PC-9 (cell line): ENCODE data around the gene CSNK2A2. TPM values are rescaled to one million over a fixed set of nuclear protein-coding genes. Genes with fewer than 3 reads are reported as not detected.

ENCODE experiments used
- BruUV-seq: library from RNA; stranded (reverse); fragments of 400-500 nt; replicated peaks from 2 replicates; lab custom pipeline; 2021; lab: Mats Ljungman, UMichigan
- CTCF ChIA-PET: fragments of 300-600 bp; sonication (Branson Sonifier 250); formaldehyde crosslinking; loops from one replicate; lab custom pipeline; 2022; ENCODE audit warnings: antibody characterized with exemption; lab: Charles Lee
- POLR2A ChIA-PET: fragments of 300-600 bp; sonication (Branson Sonifier 250); formaldehyde crosslinking; loops from one replicate; lab custom pipeline; 2022; ENCODE audit warnings: antibody characterized with exemption; ENCODE audit not compliant: unreplicated experiment; lab: Charles Lee
- DNase-seq, 2 experiments: peaks; one replicate each; pipeline versions ENCODE4 v3.0.0 to v3.0.0-alpha.2; 2015 to 2022; ENCODE audit warnings: mixed read lengths in 1 of 2
- H2AFZ ChIP-seq: fragments of 200-600 bp; sonication (generic); 2 replicates; pipeline ENCODE4 v1.8.1; 2017; ENCODE audit warnings: antibody characterized with exemption
- H3F3A ChIP-seq: fragments of 200-600 bp; sonication (generic); 2 replicates; pipeline ENCODE4 v1.8.1; 2017; ENCODE audit warnings: antibody characterized with exemption, mild to moderate bottlenecking, low read depth; ENCODE audit not compliant: insufficient read depth
- H3K27ac ChIP-seq: fragments of 200-600 bp; sonication (generic); 2 replicates; pipeline ENCODE4 v1.6.1; 2016; ENCODE audit warnings: mixed run types
- H3K27me3 ChIP-seq: fragments of 200-600 bp; sonication (generic); 2 replicates; pipeline ENCODE4 v1.6.1; 2016; ENCODE audit warnings: low read depth, mixed run types; ENCODE audit not compliant: insufficient read depth
- H3K36me3 ChIP-seq: fragments of 200-600 bp; sonication (generic); 2 replicates; pipeline ENCODE4 v1.6.1; 2016; ENCODE audit warnings: low read depth, mixed run types
- H3K4me1 ChIP-seq: fragments of 200-600 bp; sonication (generic); replicated peaks from 2 replicates; pipeline ENCODE4 v1.6.1; 2016; ENCODE audit warnings: mixed run types; ENCODE audit not compliant: insufficient read depth
- H3K4me2 ChIP-seq: fragments of 200-600 bp; sonication (generic); 2 replicates; pipeline ENCODE4 v1.6.1; 2017; ENCODE audit warnings: mixed run types
- H3K4me3 ChIP-seq: fragments of 200-600 bp; sonication (generic); 2 replicates; pipeline ENCODE4 v1.6.1; 2016; ENCODE audit warnings: mixed run types
- H3K79me2 ChIP-seq: fragments of 200-600 bp; sonication (generic); 2 replicates; pipeline ENCODE4 v1.6.1; 2017; ENCODE audit warnings: low read depth, mixed run types
- H3K9me2 ChIP-seq: fragments of 200-600 bp; sonication (generic); 2 replicates; pipeline ENCODE4 v1.8.1; 2017; ENCODE audit warnings: mild to moderate bottlenecking; ENCODE audit not compliant: insufficient read depth
- H3K9me3 ChIP-seq: fragments of 200-600 bp; sonication (generic); 2 replicates; pipeline ENCODE4 v1.8.1; 2016; ENCODE audit warnings: low read depth; ENCODE audit not compliant: insufficient read depth
- H4K20me1 ChIP-seq: fragments of 200-600 bp; sonication (generic); 2 replicates; pipeline ENCODE4 v1.8.1; 2017; ENCODE audit not compliant: insufficient read depth
- EZH2 ChIP-seq: fragments of 200-600 bp; sonication (generic); IDR thresholded peaks from 2 replicates; pipeline ENCODE4 v1.8.0; 2017; ENCODE audit warnings: antibody characterized with exemption, low read depth
- intact Hi-C: fragments of 100-400 bp; cut with micrococcal nuclease; formaldehyde crosslinking; loops from one replicate; pipeline ENCODE4 v1.10.0; 2022; ENCODE audit not compliant: unreplicated experiment
- total RNA-seq: library from RNA; stranded (reverse); gene quantifications from 2 replicates; pipeline ENCODE4 v1.2.3, GENCODE V29; 2021
- TF ChIP-seq, protein P1 (sequence below): fragments of 200-600 bp; sonication (generic); conservative IDR thresholded peaks from 2 replicates; pipeline ENCODE4 v1.6.1; 2017; ENCODE audit warnings: mixed run types, antibody characterized with exemption, mild to moderate bottlenecking, moderate library complexity

The CSNK2A2 gene
- total RNA-seq, 1 experiment from 2014 or later, result 100 TPM

DNA sequence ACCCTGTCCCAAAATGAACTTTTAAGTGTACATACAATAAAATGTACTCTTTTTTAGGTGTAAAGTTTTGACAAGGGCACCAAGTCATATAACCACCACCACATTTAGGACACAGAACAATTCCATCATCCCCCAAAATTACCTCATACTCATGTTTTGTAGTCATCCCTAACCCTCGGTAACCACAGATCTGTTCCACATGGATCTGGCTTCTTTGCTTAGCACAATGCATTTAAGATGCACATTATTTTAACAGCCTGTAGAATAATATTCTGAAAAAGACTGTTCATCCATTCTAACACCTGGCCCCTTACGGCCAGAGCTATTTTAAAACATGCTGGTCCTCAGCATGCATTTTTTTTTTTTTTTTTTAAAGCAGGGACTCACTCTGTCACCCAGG, 43.6 kb downstream of the CSNK2A2 start:
- BruUV-seq, result no TSS peak
- POLR2A ChIA-PET, result interaction anchor here (0.6 kb wide), 1 partner anchor 530 kb away, joined by 3 read pairs; the partner anchor contains the start of gene SLC38A7

DNA sequence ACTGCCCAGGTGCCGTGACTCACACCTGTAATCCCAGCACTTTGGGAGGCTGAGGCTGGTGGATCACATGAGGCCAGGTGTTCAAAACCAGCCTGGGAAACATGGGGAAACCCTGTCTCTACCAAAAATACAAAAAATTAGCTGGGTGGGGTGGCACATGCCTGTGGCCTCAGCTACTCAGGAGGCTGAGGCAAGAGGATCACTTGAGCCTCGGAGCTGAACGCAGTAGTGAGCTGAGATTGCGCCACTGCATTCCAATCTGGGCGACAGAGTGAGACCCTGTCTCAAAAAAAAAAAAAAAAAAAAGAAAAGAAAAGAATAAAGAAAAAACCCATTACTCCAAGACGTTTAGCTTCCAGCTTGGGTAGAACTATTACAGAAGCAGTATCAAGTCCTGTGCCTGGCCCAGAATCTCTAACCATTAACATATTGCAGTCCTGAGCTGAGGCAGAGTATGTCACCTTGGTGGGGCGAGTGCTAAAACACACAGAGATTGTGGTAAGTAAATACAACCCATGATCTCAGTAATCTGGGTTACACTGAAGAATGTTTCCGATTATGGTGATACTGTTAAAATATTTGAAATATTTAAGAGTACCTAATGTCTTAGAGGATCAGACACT, 45.5 kb downstream of the CSNK2A2 start:
- Histone ChIP-seq H3K9me2 (no peaks in the 10 kb centered on the region), H3K36me3 (no peaks in the 10 kb centered on the region), H3K79me2 (no peaks in the 10 kb centered on the region), H3F3A (no peaks in the 10 kb centered on the region), H3K27me3 (no peaks in the 10 kb centered on the region), H3K4me1 (no peaks in the 10 kb centered on the region), H2AFZ (no peak overlapping the region), H3K27ac (no peak overlapping the region), H4K20me1 (no peaks in the 10 kb centered on the region), H3K9me3 (no peaks in the 10 kb centered on the region), H3K4me3 (no peak overlapping the region), H3K4me2 (no peak overlapping the region)
- no TSS peak for BruUV-seq
- TF ChIP-seq, protein P1, sequence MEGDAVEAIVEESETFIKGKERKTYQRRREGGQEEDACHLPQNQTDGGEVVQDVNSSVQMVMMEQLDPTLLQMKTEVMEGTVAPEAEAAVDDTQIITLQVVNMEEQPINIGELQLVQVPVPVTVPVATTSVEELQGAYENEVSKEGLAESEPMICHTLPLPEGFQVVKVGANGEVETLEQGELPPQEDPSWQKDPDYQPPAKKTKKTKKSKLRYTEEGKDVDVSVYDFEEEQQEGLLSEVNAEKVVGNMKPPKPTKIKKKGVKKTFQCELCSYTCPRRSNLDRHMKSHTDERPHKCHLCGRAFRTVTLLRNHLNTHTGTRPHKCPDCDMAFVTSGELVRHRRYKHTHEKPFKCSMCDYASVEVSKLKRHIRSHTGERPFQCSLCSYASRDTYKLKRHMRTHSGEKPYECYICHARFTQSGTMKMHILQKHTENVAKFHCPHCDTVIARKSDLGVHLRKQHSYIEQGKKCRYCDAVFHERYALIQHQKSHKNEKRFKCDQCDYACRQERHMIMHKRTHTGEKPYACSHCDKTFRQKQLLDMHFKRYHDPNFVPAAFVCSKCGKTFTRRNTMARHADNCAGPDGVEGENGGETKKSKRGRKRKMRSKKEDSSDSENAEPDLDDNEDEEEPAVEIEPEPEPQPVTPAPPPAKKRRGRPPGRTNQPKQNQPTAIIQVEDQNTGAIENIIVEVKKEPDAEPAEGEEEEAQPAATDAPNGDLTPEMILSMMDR, result no peak
- TF ChIP-seq EZH2, result no peak
- ChIA-PET CTCF (interaction anchor here (0.6 kb wide), 1 partner anchor 433 kb away, joined by 11 read pairs; no protein-coding TSS in a partner anchor), POLR2A (interaction anchor here (0.6 kb wide), 1 partner anchor 30 kb away, joined by 11 read pairs; no protein-coding TSS in a partner anchor)
- no peak for DNase-seq
- intact Hi-C loops, result no loop called here

More for the DNA sequence above, 43.6 kb downstream of the CSNK2A2 start:
- DNase-seq, result no peak
- no peaks in the 10 kb centered on the region for H4K20me1 ChIP-seq
- intact Hi-C loops, result no loop called here
- H2AFZ ChIP-seq, result no peak overlapping the region
- H3K4me2 ChIP-seq, result no peak overlapping the region
- TF ChIP-seq EZH2, result no peak
- TF ChIP-seq, protein P1, result no peak
- CTCF ChIA-PET, result interaction anchor here (0.6 kb wide), 1 partner anchor 33 kb away, joined by 3 read pairs; no protein-coding TSS in a partner anchor
- H3K36me3 ChIP-seq, result peaks cover 1% of the 10 kb centered on the region; the same call in 1 of the 2 replicates
- H3K27ac ChIP-seq, result no peak overlapping the region
- H3K4me1 ChIP-seq, result no peaks in the 10 kb centered on the region
- peaks cover 7% of the 10 kb centered on the region; the same call in 1 of the 2 replicates for H3F3A ChIP-seq
- no peaks in the 10 kb centered on the region for H3K27me3 ChIP-seq
- no peak overlapping the region for H3K4me3 ChIP-seq
- H3K9me3 ChIP-seq, result no peaks in the 10 kb centered on the region
- no peaks in the 10 kb centered on the region for H3K79me2 ChIP-seq
- H3K9me2 ChIP-seq, result no peaks in the 10 kb centered on the region

DNA sequence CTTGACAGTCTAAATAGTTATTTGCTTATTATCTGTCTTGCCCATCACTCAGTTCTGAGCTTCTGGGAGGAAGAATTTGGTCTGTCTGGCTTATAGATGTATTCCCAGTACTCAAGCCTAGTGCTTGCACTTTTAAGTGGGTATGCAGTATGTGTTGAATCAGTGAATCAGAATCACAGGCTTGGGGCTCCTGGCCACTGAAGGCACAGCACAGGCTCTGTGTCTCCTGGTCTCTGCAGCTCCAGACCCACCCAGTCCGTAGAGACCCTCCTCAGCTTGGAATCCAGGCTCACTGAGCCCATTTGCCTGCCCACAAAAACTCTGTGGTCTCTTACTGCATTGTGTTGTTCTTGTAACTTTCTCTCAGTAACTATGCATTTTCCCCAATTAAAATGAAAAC, 49.4 kb downstream of the CSNK2A2 start:
- H3K4me1 ChIP-seq, result no peaks in the 10 kb centered on the region
- DNase-seq, result no peak
- intact Hi-C loops, result no loop called here
- no peaks in the 10 kb centered on the region for H3K9me3 ChIP-seq
- no peaks in the 10 kb centered on the region for H3K27me3 ChIP-seq
- no TSS peak for BruUV-seq
- H3K4me2 ChIP-seq, result no peak overlapping the region
- H3K27ac ChIP-seq, result no peak overlapping the region
- TF ChIP-seq EZH2, result no peak
- TF ChIP-seq, protein P1, result no peak
- no peak overlapping the region for H2AFZ ChIP-seq
- H3F3A ChIP-seq, result peaks cover 4% of the 10 kb centered on the region; the same call in 1 of the 2 replicates
- H3K4me3 ChIP-seq, result no peak overlapping the region
- no peaks in the 10 kb centered on the region for H4K20me1 ChIP-seq
- no peaks in the 10 kb centered on the region for H3K36me3 ChIP-seq
- CTCF ChIA-PET, result no interaction called here
- H3K79me2 ChIP-seq, result no peaks in the 10 kb centered on the region
- no peaks in the 10 kb centered on the region for H3K9me2 ChIP-seq
- POLR2A ChIA-PET, result no interaction called here
